ENCODE results near the gene LSR.

- no peak for TF ChIP-seq EZH2 (IDR thresholded peaks at IDR 0.05; ENCODE audit: borderline replicate concordance, insufficient read depth, low read length, poor library complexity, severe bottlenecking)
- TF ChIP-seq POLR2AphosphoS5 (IDR thresholded peaks at IDR 0.05), result no peak
- no peak for TF ChIP-seq EP300 (conservative IDR thresholded peaks at IDR 0.05; ENCODE audit: poor library complexity, severe bottlenecking)
- no peak for TF ChIP-seq CTCF (IDR thresholded peaks at IDR 0.05; ENCODE audit: poor library complexity, severe bottlenecking)
- no peak for TF ChIP-seq REST (IDR thresholded peaks at IDR 0.05; ENCODE audit: borderline replicate concordance)
Measured at GRCh38 chr19:35249146-35249847, 495 bp downstream of the LSR start.
